Measurements from ENCODE around the gene PCSK4.
"Not testable (repeated sequence)": the region's sequence is repeated elsewhere in the genome, so short reads cannot be mapped to it uniquely, and the experiment has no call there.

Gene PCSK4

GRCh38 chr19:1522061-1522460, 31.9 kb upstream of the PCSK4 start:
- no peak for DNase-seq (ENCODE audit: low read depth in 2 of 2)

DNA sequence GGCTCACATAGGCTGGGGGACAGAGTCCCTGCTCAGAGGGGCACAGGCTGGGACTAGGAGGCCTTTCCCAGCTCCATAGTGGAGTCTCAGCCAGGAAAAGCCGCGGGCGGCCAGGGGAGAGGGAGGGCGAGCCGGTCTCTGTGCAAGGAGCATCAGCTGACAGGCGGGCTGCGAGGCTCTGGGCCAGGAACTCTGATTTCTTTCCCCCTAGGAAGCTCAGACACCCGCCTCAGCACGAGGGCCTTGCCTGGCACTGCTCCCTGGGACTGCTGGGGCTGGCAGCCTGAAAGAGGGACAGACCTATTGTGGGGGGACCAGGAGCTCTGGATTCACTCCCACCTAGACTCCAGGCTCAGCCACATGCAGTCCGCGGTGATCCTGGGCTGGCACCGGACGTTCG, 31.5 kb upstream of the PCSK4 start:
- no peak for DNase-seq (ENCODE audit: low read depth in 2 of 2)

GRCh38 chr19:1520203-1520780, 30.1 kb upstream of the PCSK4 start:
- no peak for DNase-seq (ENCODE audit: low read depth in 2 of 2)

- DNase-seq (ENCODE audit: low read depth in 2 of 2): not testable (repeated sequence)
These were observed 29.7 kb upstream of the PCSK4 start for GRCh38 chr19:1519802-1520201.

GRCh38 chr19:1518471-1518870, 28.3 kb upstream of the PCSK4 start:
- no peak for DNase-seq (ENCODE audit: low read depth in 2 of 2)

DNA sequence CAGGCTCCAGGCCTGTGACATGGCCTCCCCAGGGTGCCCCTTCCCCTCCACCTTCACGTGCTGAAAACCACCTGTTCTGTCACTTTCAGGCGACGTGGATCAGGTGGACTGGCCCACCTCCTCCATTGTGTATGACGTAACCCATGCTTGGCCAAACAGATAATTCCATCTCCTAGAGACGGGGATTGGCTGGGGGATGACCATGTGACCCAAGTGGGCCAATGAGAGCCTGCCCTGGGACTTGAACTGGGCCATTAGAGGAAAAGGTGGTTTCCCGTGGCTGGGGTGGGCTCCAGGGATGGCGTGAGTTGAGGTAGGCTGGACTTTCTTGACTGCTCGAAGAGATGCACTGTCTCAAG, 26.2 kb upstream of the PCSK4 start:
- no peak for DNase-seq (ENCODE audit: low read depth in 2 of 2)

GRCh38 chr19:1514986-1515721, 25.0 kb upstream of the PCSK4 start:
- no peak for DNase-seq (ENCODE audit: low read depth in 2 of 2)

DNA sequence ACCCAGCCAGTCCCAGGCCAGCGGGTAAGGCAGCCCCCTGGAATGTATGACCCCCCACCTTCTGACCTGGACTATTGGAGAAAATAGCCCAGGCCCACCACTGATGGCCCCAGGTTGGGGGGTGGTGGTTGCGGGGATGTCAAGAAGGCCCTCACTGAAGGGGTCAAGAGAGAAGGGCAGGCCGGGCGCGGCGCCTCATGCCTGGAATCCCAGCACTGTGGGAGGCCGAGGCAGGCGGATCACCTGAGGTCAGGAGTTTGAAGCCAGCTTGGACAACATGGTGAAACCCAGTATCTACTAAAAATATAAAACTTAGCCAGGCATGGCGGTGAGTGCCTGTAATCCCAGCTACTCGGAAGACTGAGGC, 24.1 kb upstream of the PCSK4 start:
- no peak for DNase-seq (ENCODE audit: low read depth in 2 of 2)

- no peak for DNase-seq (ENCODE audit: low read depth in 2 of 2)
These were observed 23.5 kb upstream of the PCSK4 start for GRCh38 chr19:1513499-1514294.

- no peak for DNase-seq (ENCODE audit: low read depth in 2 of 2)
These were observed 22.7 kb upstream of the PCSK4 start, which contains the start of gene ADAMTSL5 for GRCh38 chr19:1512671-1513498. Gene ADAMTSL5 (minus strand): TSS chr19:1513019. CDS start chr19:1510943, 2,076 bp downstream.

GRCh38 chr19:1511318-1512317, 21.5 kb upstream of the PCSK4 start:
- DNase-seq (ENCODE audit: low read depth in 2 of 2): no peak

DNA sequence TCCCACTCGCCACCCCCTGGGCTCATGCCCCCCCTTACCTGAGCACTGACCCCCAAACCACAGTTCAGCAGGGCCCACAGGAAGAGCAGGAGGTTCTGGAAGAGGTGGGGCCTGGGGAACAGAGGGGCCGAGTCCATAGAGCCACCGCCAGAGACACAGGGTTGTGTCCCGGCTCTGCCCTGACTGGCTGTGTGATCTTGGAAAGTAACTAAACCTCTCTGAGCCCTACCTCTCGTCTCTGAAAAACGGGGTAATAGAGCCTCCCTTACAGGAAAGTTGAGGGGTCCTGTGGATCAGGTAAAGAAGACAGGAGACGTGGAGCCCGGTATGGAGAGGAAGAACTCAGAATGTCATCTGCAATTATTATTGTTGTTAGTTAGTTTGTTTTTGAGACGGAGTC, 20.7 kb upstream of the PCSK4 start:
- no peak for DNase-seq (ENCODE audit: low read depth in 2 of 2)

GRCh38 chr19:1510442-1510806, 20.3 kb upstream of the PCSK4 start:
- DNase-seq (ENCODE audit: low read depth in 2 of 2): no peak

DNA sequence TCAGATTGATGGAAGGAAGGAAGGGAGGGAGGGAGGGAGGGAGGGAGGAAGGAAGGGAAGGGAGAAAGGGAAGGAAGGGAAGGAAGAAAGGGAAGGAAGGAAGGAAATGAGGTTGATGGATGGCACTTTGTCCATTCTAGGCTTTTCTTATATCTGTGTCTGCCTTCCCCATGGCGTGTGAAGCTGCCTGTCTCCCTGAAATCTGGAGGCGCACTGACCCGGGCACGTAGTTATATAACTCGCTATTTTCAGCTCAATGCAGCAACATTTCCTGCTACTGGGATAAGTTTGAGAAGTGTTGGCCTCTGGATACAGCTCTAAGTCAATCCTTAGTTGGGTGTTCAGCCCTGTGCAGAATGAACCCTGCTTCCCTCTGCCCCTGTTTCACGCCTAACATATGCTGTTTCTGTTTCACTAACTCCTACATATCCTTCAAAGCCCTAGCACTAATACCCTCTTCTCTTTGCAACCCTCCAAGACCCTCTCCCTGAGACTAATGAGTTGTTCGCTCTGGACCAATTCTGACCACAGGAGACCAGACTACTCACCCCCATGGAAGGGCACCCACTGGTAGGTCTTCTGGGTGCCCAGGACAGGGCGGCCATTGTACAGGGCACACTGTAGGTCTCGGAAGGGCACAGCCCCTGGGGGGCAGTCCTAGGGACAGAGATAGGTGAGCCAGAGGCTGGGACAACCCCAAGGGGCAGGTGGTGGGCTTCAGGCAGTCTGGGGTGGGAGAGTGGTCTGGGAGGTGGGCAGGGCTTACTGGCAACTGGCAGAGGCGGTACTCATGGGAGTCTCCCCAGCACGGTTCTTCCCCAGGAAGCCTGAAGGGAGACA, 19.7 kb upstream of the PCSK4 start:
- DNase-seq (ENCODE audit: low read depth in 2 of 2): no peak

GRCh38 chr19:1508507-1508856, 18.3 kb upstream of the PCSK4 start:
- DNase-seq (ENCODE audit: low read depth in 2 of 2): no peak

DNA sequence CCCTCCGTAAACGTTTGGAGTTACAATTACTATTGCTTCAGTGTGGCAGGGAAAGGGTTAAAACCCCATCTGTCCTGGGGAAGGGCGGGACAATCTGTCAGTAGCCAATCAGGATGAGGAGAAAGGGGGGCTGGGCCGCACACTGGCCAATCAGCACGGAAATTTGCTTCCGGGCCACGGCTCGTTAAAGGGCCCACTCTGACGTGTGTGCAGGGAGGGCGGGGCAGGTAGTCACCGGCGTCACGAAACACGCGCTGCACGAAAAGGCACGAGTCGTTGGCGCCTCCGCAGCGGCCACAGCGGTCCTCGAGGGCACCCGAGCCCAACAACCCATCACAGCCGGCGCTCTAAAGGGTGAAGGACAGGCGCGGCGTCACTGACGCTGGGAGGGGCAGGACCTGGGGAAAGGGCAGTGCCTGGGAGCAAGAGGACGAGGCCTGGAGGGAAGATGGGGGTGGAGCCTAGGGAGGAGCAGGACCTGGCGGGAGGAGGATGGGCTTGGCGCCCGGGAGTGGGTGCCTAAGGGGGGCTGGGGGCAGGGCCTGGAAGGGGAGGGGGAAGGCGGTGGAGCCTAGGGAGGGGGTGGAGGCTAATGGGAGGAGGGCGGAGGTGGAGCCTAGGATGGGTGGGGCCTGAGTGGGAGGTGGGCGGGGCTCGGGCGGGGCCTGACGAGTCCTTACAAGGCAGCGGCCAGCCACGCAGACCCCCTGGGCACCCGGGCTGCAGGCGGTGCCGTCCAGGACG, 17.8 kb upstream of the PCSK4 start:
- peak; percentile 89 to 91 for DNase-seq (ENCODE audit: low read depth in 2 of 2)

DNA sequence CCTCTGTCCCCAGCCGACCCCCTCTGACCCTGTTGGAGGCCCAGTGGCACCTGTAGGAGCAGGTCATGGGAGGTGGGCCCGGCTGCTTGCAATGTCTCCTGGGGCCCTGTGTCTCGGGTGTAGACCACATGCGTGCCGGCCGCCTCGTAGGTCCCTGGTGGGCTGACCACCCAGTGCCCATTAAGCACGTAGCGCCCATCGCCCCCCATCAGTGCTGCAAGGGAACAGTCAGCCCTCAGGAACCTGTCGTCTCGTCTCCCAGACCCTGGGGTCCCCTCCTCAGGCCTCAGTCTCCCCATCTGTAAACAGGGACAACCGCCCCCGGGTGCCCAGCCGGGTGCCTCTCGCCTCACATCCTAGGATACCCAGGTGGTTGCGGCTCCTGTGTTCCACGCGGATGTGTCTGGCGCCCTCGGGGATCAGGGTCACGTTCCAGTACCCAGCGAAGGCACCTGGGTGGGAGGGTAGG, 17.1 kb upstream of the PCSK4 start:
- DNase-seq (ENCODE audit: low read depth in 2 of 2): no peak

- no peak for DNase-seq (ENCODE audit: low read depth in 2 of 2)
These were observed 16.1 kb upstream of the PCSK4 start for GRCh38 chr19:1505991-1506881.

Measured in fibroblast of skin of left biceps (primary cell).